OCI-LY1 (cell line): ENCODE results near the gene THRA.

Experiments used
- H2AFZ ChIP-seq: fragments of 200-600 bp; sonication (generic), shearing (Covaris generic); 2 replicates; pipeline ENCODE4 v1.6.0; 2014; ENCODE audit warnings: antibody characterized with exemption, mild to moderate bottlenecking, low read length
- H3F3A ChIP-seq: fragments of 200-600 bp; sonication (generic), shearing (Covaris generic); 2 replicates; pipeline ENCODE4 v1.6.0; 2014; ENCODE audit warnings: mild to moderate bottlenecking, antibody characterized with exemption, low read length, moderate library complexity; ENCODE audit not compliant: insufficient read depth
- H3K27ac ChIP-seq: fragments of 200-600 bp; sonication (generic); 2 replicates; pipeline ENCODE4 v1.5.1; 2014; ENCODE audit warnings: low read length, mixed run types, mild to moderate bottlenecking, low read depth; ENCODE audit not compliant: poor library complexity, severe bottlenecking
- H3K27me3 ChIP-seq: fragments of 200-600 bp; sonication (generic); 2 replicates; pipeline ENCODE4 v1.6.0; 2014; ENCODE audit warnings: antibody characterized with exemption, mild to moderate bottlenecking, low read length, moderate library complexity; ENCODE audit not compliant: insufficient read depth
- H3K36me3 ChIP-seq: fragments of 200-600 bp; sonication (generic); 2 replicates; pipeline ENCODE4 v1.6.1; 2014; ENCODE audit warnings: mild to moderate bottlenecking, antibody characterized with exemption, low read length, moderate library complexity, mixed read lengths; ENCODE audit not compliant: insufficient read depth
- H3K4me1 ChIP-seq: fragments of 200-600 bp; sonication (generic); 2 replicates; pipeline ENCODE4 v1.5.1; 2014; ENCODE audit warnings: mild to moderate bottlenecking, low read length, moderate library complexity; ENCODE audit not compliant: insufficient read depth, severe bottlenecking
- H3K4me2 ChIP-seq: fragments of 200-600 bp; sonication (generic), shearing (Covaris generic); 2 replicates; pipeline ENCODE4 v1.6.1; 2014; ENCODE audit warnings: low read length
- H3K4me3 ChIP-seq: fragments of 200-600 bp; sonication (generic); 2 replicates; pipeline ENCODE4 v1.5.1; 2014; ENCODE audit warnings: low read length, low read depth, mild to moderate bottlenecking, mixed read lengths; ENCODE audit not compliant: poor library complexity, severe bottlenecking
- H3K79me2 ChIP-seq: fragments of 200-600 bp; shearing (Covaris generic); 2 replicates; pipeline ENCODE4 v1.6.1; 2016; ENCODE audit warnings: mixed run types, low read length, mixed read lengths; ENCODE audit not compliant: insufficient read depth
- H3K9ac ChIP-seq: fragments of 200-600 bp; sonication (generic), shearing (Covaris generic); 2 replicates; pipeline ENCODE4 v1.6.1; 2014; ENCODE audit warnings: mild to moderate bottlenecking, low read length, mixed read lengths
- H3K9me2 ChIP-seq: fragments of 200-600 bp; sonication (generic), shearing (Covaris generic); 2 replicates; pipeline ENCODE4 v1.6.1; 2014; ENCODE audit warnings: low read depth, mild to moderate bottlenecking, low read length, mixed read lengths
- H3K9me3 ChIP-seq: fragments of 200-600 bp; shearing (Covaris generic); 2 replicates; pipeline ENCODE4 v1.6.1; 2014; ENCODE audit warnings: low read length, mixed read lengths
- H4K20me1 ChIP-seq: fragments of 200-600 bp; sonication (generic), shearing (Covaris generic); 2 replicates; pipeline ENCODE4 v1.6.0; 2016; ENCODE audit warnings: mild to moderate bottlenecking, low read length; ENCODE audit not compliant: insufficient read depth
- CTCF ChIP-seq: fragments of 200-600 bp; sonication (generic), shearing (Covaris generic); IDR thresholded peaks from 2 replicates; pipeline ENCODE4 v1.5.1; 2017; ENCODE audit warnings: mild to moderate bottlenecking, antibody characterized with exemption, low read length, moderate library complexity, mixed read lengths
- EZH2 ChIP-seq: fragments of 200-600 bp; sonication (generic), shearing (Covaris generic); IDR thresholded peaks from 2 replicates; pipeline ENCODE4 v1.8.0; 2017; ENCODE audit warnings: borderline replicate concordance, mixed run types, mild to moderate bottlenecking, antibody characterized with exemption, low read length, moderate library complexity, mixed read lengths

The THRA gene

GRCh38 chr17:40021451-40021971 lies 41.3 kb upstream of the THRA start:
- Histone ChIP-seq H3F3A (no peaks in the 10 kb centered on the region), H2AFZ (no peak overlapping the region), H4K20me1 (no peaks in the 10 kb centered on the region), H3K4me3 (no peak overlapping the region), H3K9ac (no peak overlapping the region), H3K27ac (no peak overlapping the region), H3K9me3 (no peaks in the 10 kb centered on the region), H3K4me2 (no peak overlapping the region), H3K4me1 (peaks cover 6% of the 10 kb centered on the region), H3K79me2 (no peaks in the 10 kb centered on the region), H3K9me2 (no peaks in the 10 kb centered on the region), H3K36me3 (peaks cover 53% of the 10 kb centered on the region), H3K27me3 (no peaks in the 10 kb centered on the region)
- TF ChIP-seq CTCF (no peak), EZH2 (no peak)

- Histone ChIP-seq H3K27ac (no peak overlapping the region), H3K4me1 (peaks cover 6% of the 10 kb centered on the region), H3K79me2 (no peaks in the 10 kb centered on the region), H3K27me3 (no peaks in the 10 kb centered on the region), H4K20me1 (no peaks in the 10 kb centered on the region), H3F3A (no peaks in the 10 kb centered on the region), H2AFZ (no peak overlapping the region), H3K9me3 (no peaks in the 10 kb centered on the region), H3K4me2 (no peak overlapping the region), H3K4me3 (no peak overlapping the region), H3K9me2 (no peaks in the 10 kb centered on the region), H3K9ac (no peak overlapping the region), H3K36me3 (peaks cover 56% of the 10 kb centered on the region)
- no peak for TF ChIP-seq CTCF
- TF ChIP-seq EZH2: no peak
Measured at GRCh38 chr17:40022497-40022896, 40.3 kb upstream of the THRA start.

- no peak overlapping the region for H2AFZ ChIP-seq
- no peak overlapping the region for H3K27ac ChIP-seq
- no peaks in the 10 kb centered on the region for H4K20me1 ChIP-seq
- no peaks in the 10 kb centered on the region for H3K9me2 ChIP-seq
- TF ChIP-seq CTCF (no peak), EZH2 (no peak)
- H3K4me1 ChIP-seq: peaks cover 6% of the 10 kb centered on the region
- no peaks in the 10 kb centered on the region for H3F3A ChIP-seq
- no peak overlapping the region for H3K9ac ChIP-seq
- peaks cover 56% of the 10 kb centered on the region for H3K36me3 ChIP-seq
- no peak overlapping the region for H3K4me3 ChIP-seq
- no peaks in the 10 kb centered on the region for H3K9me3 ChIP-seq
- no peaks in the 10 kb centered on the region for H3K27me3 ChIP-seq
- H3K4me2 ChIP-seq: no peak overlapping the region
- no peaks in the 10 kb centered on the region for H3K79me2 ChIP-seq
Measured at GRCh38 chr17:40022961-40023541, 39.7 kb upstream of the THRA start.
